Activated CD4-positive, alpha-beta T cell treated with anti-CD3 and anti-CD28 coated beads, Interleukin-2, Interleukin-6, amounts not matched to agents 100 ng/mL and 50 ng/mL, durations not matched to agents 16 hours and 8 hours (primary cell): ENCODE measurements around the gene TLE2.
A peak's percentile ranks its signal among the peaks of the same experiment; 100 is the strongest.
"Not testable (repeated sequence)": the region's sequence is repeated elsewhere in the genome, so short reads cannot be mapped to it uniquely, and the experiment has no call there.

Source experiments
- DNase-seq: peaks from one replicate; pipeline ENCODE4 v3.0.0-alpha.2; 2020

TLE2 gene

DNA sequence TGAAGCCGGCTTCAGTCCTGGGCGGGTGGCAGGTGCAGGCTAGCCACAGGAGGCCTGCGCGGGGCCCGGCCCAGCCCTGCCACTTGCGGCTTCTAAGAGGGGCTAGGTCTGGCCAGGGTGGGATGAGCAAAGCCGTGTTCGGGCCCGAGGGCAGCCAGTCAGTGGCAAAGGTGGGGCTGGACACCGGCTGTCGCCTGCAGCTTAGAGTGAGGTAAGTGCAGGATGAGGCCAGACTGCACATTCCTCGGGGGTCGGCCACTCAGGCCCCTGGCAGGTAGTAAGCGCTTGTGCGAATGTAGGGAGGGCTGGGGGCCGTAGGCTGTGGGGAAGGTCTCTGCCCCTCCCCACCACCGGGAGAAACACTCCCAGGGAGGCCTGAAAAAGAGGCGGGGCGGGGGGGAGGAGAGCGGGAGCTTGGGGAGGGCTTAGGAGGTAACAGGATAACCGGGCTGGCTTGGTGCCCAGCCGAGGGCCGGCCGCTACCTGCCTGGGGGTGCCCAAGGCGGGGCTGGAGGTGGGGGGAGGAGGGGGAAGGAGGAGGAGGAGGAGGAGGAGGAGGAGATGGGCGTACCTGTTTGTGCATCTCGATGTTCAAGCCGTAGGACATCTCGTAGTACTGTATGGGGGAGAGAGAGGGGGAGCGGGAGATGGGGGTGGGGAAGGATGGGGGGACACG, 26.8 kb upstream of the TLE2 start:
- DNase-seq: no peak

DNA sequence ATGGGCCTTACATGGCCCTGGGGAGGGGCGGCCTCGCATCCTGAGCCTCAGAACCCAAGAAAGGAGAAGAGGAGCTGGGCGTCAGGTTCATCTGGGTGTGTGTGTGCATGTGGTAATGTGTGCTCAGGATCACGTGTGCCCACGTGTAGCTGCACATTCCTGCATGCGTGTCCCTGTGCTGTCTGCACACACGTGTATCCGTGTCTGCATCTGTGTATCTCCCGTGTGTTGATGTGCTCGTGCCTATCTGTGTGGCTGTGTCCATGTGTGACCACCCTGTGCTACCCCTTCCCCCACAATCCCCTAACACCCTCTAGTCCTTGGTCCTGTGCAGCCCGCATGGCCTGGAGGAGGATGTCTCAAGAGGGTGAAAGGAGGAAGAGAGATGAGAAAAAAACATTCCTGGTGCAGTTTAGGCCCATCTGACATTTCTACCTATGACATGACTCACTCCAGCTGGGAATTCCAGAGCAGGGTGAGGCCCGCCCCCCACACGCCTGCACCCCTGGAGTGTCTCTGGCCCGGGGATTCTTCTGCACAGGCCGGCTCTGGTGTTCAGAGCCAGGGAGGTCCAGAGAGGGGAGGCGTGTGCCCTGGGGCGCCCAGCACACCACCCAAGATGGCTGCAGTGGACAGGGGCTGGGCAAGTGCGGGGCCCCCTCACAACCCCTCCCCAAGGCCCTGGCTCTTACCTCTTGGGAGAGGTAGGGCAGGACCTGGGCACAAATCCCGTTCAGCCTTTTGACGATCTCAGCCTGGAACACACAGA, 26.1 kb upstream of the TLE2 start:
- DNase-seq: no peak

- no peak for DNase-seq
Measured at GRCh38 chr19:3054265-3054971, 25.3 kb upstream of the TLE2 start.

- no peak for DNase-seq
Measured at GRCh38 chr19:3053780-3054179, 24.7 kb upstream of the TLE2 start.

DNA sequence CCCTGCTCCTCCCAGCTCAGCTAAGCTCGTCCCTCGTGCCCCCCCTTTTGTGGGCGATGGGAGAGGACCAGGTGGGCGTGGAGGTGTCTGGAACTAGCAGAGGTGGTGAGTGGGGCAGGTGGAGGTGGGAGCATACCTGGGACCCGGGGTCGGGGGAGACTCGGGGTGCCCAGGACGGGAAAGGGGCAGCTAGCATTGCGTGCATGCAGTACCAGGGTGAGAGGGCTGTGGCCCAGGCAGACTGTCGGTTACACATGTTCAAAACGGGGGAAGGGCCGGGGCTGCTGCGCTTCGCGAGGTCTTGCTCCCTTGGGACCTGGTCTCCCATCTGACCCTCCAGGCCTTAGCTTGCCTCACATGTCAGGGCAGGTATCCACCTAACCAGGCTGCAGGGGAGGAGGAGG, 24.1 kb upstream of the TLE2 start:
- DNase-seq: no peak

- DNase-seq: not testable (repeated sequence)
Measured at GRCh38 chr19:3050016-3050415, 20.9 kb upstream of the TLE2 start.

GRCh38 chr19:3049089-3049488, 20.0 kb upstream of the TLE2 start:
- DNase-seq: no peak

GRCh38 chr19:3048190-3048533, 19.1 kb upstream of the TLE2 start:
- DNase-seq: no peak

- peak; percentile 48 for DNase-seq
Measured at GRCh38 chr19:3047496-3048189, 18.6 kb upstream of the TLE2 start.

GRCh38 chr19:3046698-3047495, 17.8 kb upstream of the TLE2 start:
- DNase-seq: no peak

- no peak for DNase-seq
Measured at GRCh38 chr19:3045885-3046697, 17.0 kb upstream of the TLE2 start.

- DNase-seq: no peak
Measured at GRCh38 chr19:3045191-3045590, 16.1 kb upstream of the TLE2 start.

DNA sequence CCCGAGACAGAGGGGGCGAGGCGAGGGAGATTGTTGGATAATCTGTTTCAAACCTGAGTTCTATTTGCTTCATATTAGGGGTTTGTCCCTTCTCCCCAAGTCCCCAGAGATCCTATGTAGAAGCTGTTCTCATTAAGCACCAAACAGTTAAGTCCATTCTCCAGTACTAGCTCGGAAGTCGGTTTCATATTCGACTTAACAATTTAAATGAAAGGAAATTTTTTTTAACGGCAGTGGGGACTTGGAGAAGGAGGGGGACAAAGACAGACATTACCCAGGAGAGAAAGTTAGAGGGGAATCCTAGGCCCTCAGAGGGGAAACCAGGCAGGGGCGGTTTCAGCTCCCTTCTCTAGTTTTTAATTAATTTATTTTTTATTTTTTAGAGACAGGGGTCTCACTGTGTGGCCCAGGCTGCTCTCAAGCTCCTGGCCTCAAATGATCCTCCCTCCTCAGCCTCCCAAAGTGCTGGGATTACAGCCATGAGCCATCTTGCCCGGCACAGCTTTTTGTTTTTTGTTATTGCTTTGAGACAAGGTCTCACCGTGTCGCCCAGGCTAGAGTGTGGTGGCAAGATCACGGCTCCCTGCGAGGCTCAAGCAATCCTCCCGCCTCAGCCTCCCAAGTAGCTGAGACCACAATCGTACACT, 13.7 kb upstream of the TLE2 start:
- no peak for DNase-seq

- DNase-seq: no peak
Measured at GRCh38 chr19:3041761-3042620, 12.9 kb upstream of the TLE2 start.

- DNase-seq: no peak
Measured at GRCh38 chr19:3041327-3041726, 12.2 kb upstream of the TLE2 start.

- DNase-seq: no peak
Measured at GRCh38 chr19:3039641-3040077, 10.6 kb upstream of the TLE2 start.

- no peak for DNase-seq
Measured at GRCh38 chr19:3039125-3039524, 10.0 kb upstream of the TLE2 start.

GRCh38 chr19:3038214-3038613, 9.1 kb upstream of the TLE2 start:
- no peak for DNase-seq

DNA sequence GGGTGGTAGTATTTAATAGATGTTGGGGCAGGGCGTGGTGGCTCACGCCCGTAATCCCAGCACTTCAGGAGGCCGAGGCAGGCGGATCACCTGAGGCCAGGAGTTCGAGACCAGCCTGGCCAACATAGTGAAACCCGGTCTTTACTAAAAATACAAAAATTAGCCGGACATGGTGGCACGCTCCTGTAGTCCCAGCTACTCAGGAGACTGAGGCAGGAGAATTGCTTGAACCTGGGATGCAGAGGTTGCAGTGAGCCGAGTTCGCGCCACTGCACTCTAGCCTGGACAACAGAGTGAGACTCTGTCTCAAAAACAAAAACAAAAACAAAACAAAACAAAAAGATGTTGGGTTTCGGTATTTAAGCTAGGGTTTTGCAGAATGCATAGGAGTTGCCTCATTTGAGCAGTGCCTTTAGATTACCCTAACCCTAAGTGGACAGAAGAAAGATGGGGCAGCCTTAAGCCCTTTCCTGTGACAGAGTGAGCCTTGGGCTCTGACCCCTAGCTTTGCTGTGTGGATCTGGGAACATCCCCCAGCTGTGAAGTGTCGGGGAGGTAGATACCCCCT, 8.0 kb upstream of the TLE2 start:
- DNase-seq: not testable (repeated sequence)
